PC-9 (cell line): Measurements from ENCODE around the gene TBL1Y. TPM values are rescaled to one million over a fixed set of nuclear protein-coding genes. Genes with fewer than 3 reads are reported as not detected.
"Not testable (repeated sequence)": the region's sequence is repeated elsewhere in the genome, so short reads cannot be mapped to it uniquely, and the experiment has no call there.

Source experiments
- BruUV-seq: library from RNA; stranded (reverse); fragments of 400-500 nt; replicated peaks from 2 replicates; lab custom pipeline; 2021; lab: Mats Ljungman, UMichigan
- CTCF ChIA-PET: fragments of 300-600 bp; sonication (Branson Sonifier 250); formaldehyde crosslinking; loops from one replicate; lab custom pipeline; 2022; ENCODE audit warnings: antibody characterized with exemption; lab: Charles Lee
- POLR2A ChIA-PET: fragments of 300-600 bp; sonication (Branson Sonifier 250); formaldehyde crosslinking; loops from one replicate; lab custom pipeline; 2022; ENCODE audit warnings: antibody characterized with exemption; ENCODE audit not compliant: unreplicated experiment; lab: Charles Lee
- DNase-seq, 2 experiments: peaks; one replicate each; pipeline versions ENCODE4 v3.0.0 to v3.0.0-alpha.2; 2015 to 2022; ENCODE audit warnings: mixed read lengths in 1 of 2
- H2AFZ ChIP-seq: fragments of 200-600 bp; sonication (generic); 2 replicates; pipeline ENCODE4 v1.8.1; 2017; ENCODE audit warnings: antibody characterized with exemption
- H3F3A ChIP-seq: fragments of 200-600 bp; sonication (generic); 2 replicates; pipeline ENCODE4 v1.8.1; 2017; ENCODE audit warnings: antibody characterized with exemption, mild to moderate bottlenecking, low read depth; ENCODE audit not compliant: insufficient read depth
- H3K27ac ChIP-seq: fragments of 200-600 bp; sonication (generic); 2 replicates; pipeline ENCODE4 v1.6.1; 2016; ENCODE audit warnings: mixed run types
- H3K27me3 ChIP-seq: fragments of 200-600 bp; sonication (generic); 2 replicates; pipeline ENCODE4 v1.6.1; 2016; ENCODE audit warnings: low read depth, mixed run types; ENCODE audit not compliant: insufficient read depth
- H3K36me3 ChIP-seq: fragments of 200-600 bp; sonication (generic); 2 replicates; pipeline ENCODE4 v1.6.1; 2016; ENCODE audit warnings: low read depth, mixed run types
- H3K4me1 ChIP-seq: fragments of 200-600 bp; sonication (generic); replicated peaks from 2 replicates; pipeline ENCODE4 v1.6.1; 2016; ENCODE audit warnings: mixed run types; ENCODE audit not compliant: insufficient read depth
- H3K4me2 ChIP-seq: fragments of 200-600 bp; sonication (generic); 2 replicates; pipeline ENCODE4 v1.6.1; 2017; ENCODE audit warnings: mixed run types
- H3K4me3 ChIP-seq: fragments of 200-600 bp; sonication (generic); 2 replicates; pipeline ENCODE4 v1.6.1; 2016; ENCODE audit warnings: mixed run types
- H3K79me2 ChIP-seq: fragments of 200-600 bp; sonication (generic); 2 replicates; pipeline ENCODE4 v1.6.1; 2017; ENCODE audit warnings: low read depth, mixed run types
- H3K9me2 ChIP-seq: fragments of 200-600 bp; sonication (generic); 2 replicates; pipeline ENCODE4 v1.8.1; 2017; ENCODE audit warnings: mild to moderate bottlenecking; ENCODE audit not compliant: insufficient read depth
- H3K9me3 ChIP-seq: fragments of 200-600 bp; sonication (generic); 2 replicates; pipeline ENCODE4 v1.8.1; 2016; ENCODE audit warnings: low read depth; ENCODE audit not compliant: insufficient read depth
- H4K20me1 ChIP-seq: fragments of 200-600 bp; sonication (generic); 2 replicates; pipeline ENCODE4 v1.8.1; 2017; ENCODE audit not compliant: insufficient read depth
- CTCF ChIP-seq: fragments of 200-600 bp; sonication (generic); conservative IDR thresholded peaks from 2 replicates; pipeline ENCODE4 v1.6.1; 2017; ENCODE audit warnings: mixed run types, antibody characterized with exemption, mild to moderate bottlenecking, moderate library complexity
- EZH2 ChIP-seq: fragments of 200-600 bp; sonication (generic); IDR thresholded peaks from 2 replicates; pipeline ENCODE4 v1.8.0; 2017; ENCODE audit warnings: antibody characterized with exemption, low read depth
- intact Hi-C: fragments of 100-400 bp; cut with micrococcal nuclease; formaldehyde crosslinking; loops from one replicate; pipeline ENCODE4 v1.10.0; 2022; ENCODE audit not compliant: unreplicated experiment
- total RNA-seq: library from RNA; stranded (reverse); gene quantifications from 2 replicates; pipeline ENCODE4 v1.2.3, GENCODE V29; 2021

The TBL1Y gene
- total RNA-seq, 1 experiment from 2014 or later: not detected

GRCh38 chrY:7040662-7041061, 130.2 kb downstream of the TBL1Y start:
- no peak overlapping the region for H2AFZ ChIP-seq
- H3K4me1 ChIP-seq: no peaks in the 10 kb centered on the region
- H3K4me3 ChIP-seq: no peak overlapping the region
- CTCF ChIA-PET: no interaction called here
- intact Hi-C loops: no loop called here
- no peak for TF ChIP-seq CTCF
- no peak for TF ChIP-seq EZH2
- no peak for DNase-seq
- POLR2A ChIA-PET: no interaction called here
- H3K79me2 ChIP-seq: no peaks in the 10 kb centered on the region
- H3F3A ChIP-seq: no peaks in the 10 kb centered on the region
- H3K36me3 ChIP-seq: no peaks in the 10 kb centered on the region
- no peaks in the 10 kb centered on the region for H3K27me3 ChIP-seq
- no peak overlapping the region for H3K27ac ChIP-seq
- no peak overlapping the region for H3K4me2 ChIP-seq
- H4K20me1 ChIP-seq: no peaks in the 10 kb centered on the region
- BruUV-seq: no TSS peak
- no peaks in the 10 kb centered on the region for H3K9me3 ChIP-seq
- H3K9me2 ChIP-seq: no peaks in the 10 kb centered on the region

DNA sequence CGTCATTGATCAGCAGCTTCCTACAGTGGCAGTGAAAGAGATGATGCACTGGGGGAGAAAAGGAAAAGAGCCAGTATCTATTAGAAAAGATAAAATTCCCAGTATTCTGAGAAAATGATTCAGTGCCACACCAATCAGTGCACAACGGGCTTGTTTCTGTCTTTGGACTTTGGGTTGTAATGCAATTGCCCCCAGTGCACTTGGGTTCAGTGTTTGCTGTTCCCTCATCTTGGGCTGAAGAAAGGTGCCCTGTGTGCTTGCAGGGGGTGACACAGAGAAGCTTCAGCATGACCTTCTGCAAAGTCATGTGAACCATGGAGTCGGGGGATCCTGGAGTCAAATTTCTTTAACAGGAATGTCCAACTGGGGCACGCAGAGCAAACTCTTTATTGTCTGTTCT, 131.5 kb downstream of the TBL1Y start:
- ChIA-PET POLR2A (no interaction called here), CTCF (no interaction called here)
- H3K4me2 ChIP-seq: no peak overlapping the region
- H3F3A ChIP-seq: no peaks in the 10 kb centered on the region
- no peaks in the 10 kb centered on the region for H3K4me1 ChIP-seq
- TF ChIP-seq EZH2 (no peak), CTCF (no peak)
- BruUV-seq: no TSS peak
- DNase-seq: no peak
- no peaks in the 10 kb centered on the region for H3K36me3 ChIP-seq
- no peaks in the 10 kb centered on the region for H3K27me3 ChIP-seq
- intact Hi-C loops: no loop called here
- no peaks in the 10 kb centered on the region for H3K9me2 ChIP-seq
- H3K79me2 ChIP-seq: no peaks in the 10 kb centered on the region
- no peaks in the 10 kb centered on the region for H3K9me3 ChIP-seq
- H3K4me3 ChIP-seq: no peak overlapping the region
- no peak overlapping the region for H2AFZ ChIP-seq
- H4K20me1 ChIP-seq: no peaks in the 10 kb centered on the region
- no peak overlapping the region for H3K27ac ChIP-seq

- H2AFZ ChIP-seq, DNase-seq, H3K36me3 ChIP-seq, intact Hi-C loops, H3K9me3 ChIP-seq, CTCF ChIA-PET, BruUV-seq, POLR2A ChIA-PET, H4K20me1 ChIP-seq, H3K4me3 ChIP-seq, H3K4me1 ChIP-seq, H3F3A ChIP-seq, H3K27me3 ChIP-seq, H3K4me2 ChIP-seq, H3K79me2 ChIP-seq, H3K9me2 ChIP-seq, H3K27ac ChIP-seq: not testable (repeated sequence)
These were observed 142.0 kb downstream of the TBL1Y start for GRCh38 chrY:7052461-7052860.

DNA sequence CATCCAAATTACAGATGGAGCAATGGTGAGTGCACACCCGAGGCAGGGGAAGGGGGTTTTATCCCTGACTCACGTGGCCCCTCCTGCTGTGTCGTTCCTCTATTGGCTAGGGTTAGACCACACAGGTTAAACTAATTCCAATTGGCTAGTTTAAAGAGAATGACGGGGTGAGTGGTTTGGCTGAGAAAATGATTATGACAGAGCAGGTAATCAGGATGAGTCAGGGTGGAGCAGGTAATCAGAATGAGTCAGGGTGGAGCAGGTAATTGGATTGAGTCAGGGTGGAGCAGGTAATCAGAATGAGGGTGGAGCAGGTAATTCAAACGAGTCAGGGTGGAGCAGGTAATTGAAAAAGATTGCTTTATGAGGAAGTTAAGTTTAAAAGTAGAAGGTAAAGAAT, 146.4 kb downstream of the TBL1Y start:
- ChIA-PET POLR2A (no interaction called here), CTCF (no interaction called here)
- TF ChIP-seq EZH2 (no peak), CTCF (no peak)
- no peak overlapping the region for H3K4me3 ChIP-seq
- H3K79me2 ChIP-seq: no peaks in the 10 kb centered on the region
- DNase-seq: no peak
- H3K4me1 ChIP-seq: no peaks in the 10 kb centered on the region
- no peaks in the 10 kb centered on the region for H4K20me1 ChIP-seq
- no peak overlapping the region for H3K27ac ChIP-seq
- H3K27me3 ChIP-seq: no peaks in the 10 kb centered on the region
- intact Hi-C loops: no loop called here
- no peaks in the 10 kb centered on the region for H3K36me3 ChIP-seq
- no peaks in the 10 kb centered on the region for H3F3A ChIP-seq
- no peak overlapping the region for H2AFZ ChIP-seq
- H3K9me2 ChIP-seq: no peaks in the 10 kb centered on the region
- H3K4me2 ChIP-seq: no peak overlapping the region
- no peaks in the 10 kb centered on the region for H3K9me3 ChIP-seq
- no TSS peak for BruUV-seq
